GM21367 (cell line): ENCODE results near the gene ZIC3.
"Not testable (repeated sequence)": the region's sequence is repeated elsewhere in the genome, so short reads cannot be mapped to it uniquely, and the experiment has no call there.

Experiments used
- ATAC-seq: cut with Tn5 transposase; IDR thresholded peaks from one replicate; pipeline ENCODE4 v1.9.1; 2021; ENCODE audit not compliant: unreplicated experiment

Gene ZIC3

GRCh38 chrX:137565921-137566745, at the start of gene ZIC3:
ZIC3 (plus strand) TSS chrX:137566127; CDS start chrX:137566692, 565 bp downstream.
- ATAC-seq: no peak

- ATAC-seq: no peak
Measured at GRCh38 chrX:137519459-137519858, 46.5 kb upstream of the ZIC3 start.

- ATAC-seq: no peak
Measured at GRCh38 chrX:137545711-137546651, 19.9 kb upstream of the ZIC3 start.

GRCh38 chrX:137547291-137547690, 18.6 kb upstream of the ZIC3 start:
- ATAC-seq: no peak

- ATAC-seq: no peak
Measured at GRCh38 chrX:137548261-137548660, 17.7 kb upstream of the ZIC3 start.

- no peak for ATAC-seq
Measured at GRCh38 chrX:137549073-137549472, 16.9 kb upstream of the ZIC3 start.

- ATAC-seq: no peak
Measured at GRCh38 chrX:137549851-137550664, 15.9 kb upstream of the ZIC3 start.

GRCh38 chrX:137550665-137551261, 15.2 kb upstream of the ZIC3 start:
- ATAC-seq: no peak

GRCh38 chrX:137552098-137552497, 13.8 kb upstream of the ZIC3 start:
- not testable (repeated sequence) for ATAC-seq

GRCh38 chrX:137562096-137562495, 3.8 kb upstream of the ZIC3 start:
- ATAC-seq: no peak

- no peak for ATAC-seq
Measured at GRCh38 chrX:137563681-137564651, 2.0 kb upstream of the ZIC3 start.

- ATAC-seq: no peak
Measured at GRCh38 chrX:137565318-137565904, 516 bp upstream of the ZIC3 start.

GRCh38 chrX:137566746-137567679, 1.1 kb downstream of the ZIC3 start:
- no peak for ATAC-seq

GRCh38 chrX:137567682-137568232, 1.8 kb downstream of the ZIC3 start:
- no peak for ATAC-seq

GRCh38 chrX:137568741-137569469, 3.0 kb downstream of the ZIC3 start:
- ATAC-seq: no peak

- no peak for ATAC-seq
Measured at GRCh38 chrX:137569470-137569891, 3.6 kb downstream of the ZIC3 start.
